ENCODE data around the gene RWDD2A. TPM values are rescaled to one million over a fixed set of nuclear protein-coding genes. Genes with fewer than 3 reads are reported as not detected.

The RWDD2A gene
- total RNA-seq, 2 donors from 2014 or later, result 4.3 to 5.4 TPM

GRCh38 chr6:83192456-83192855 lies 701 bp upstream of the RWDD2A start:
- no peaks in the 10 kb centered on the region for H3K9me3 ChIP-seq
- ATAC-seq, result no peak
- no peaks in the 10 kb centered on the region for H3K27me3 ChIP-seq
- peak overlapping the region; percentile 72 to 78 for H3K4me3 ChIP-seq
- 0 to 1% methylated on average over 4 of the region's 4 CpGs for WGBS, 2 donors
- H3K36me3 ChIP-seq (replicated peaks in 1 of 2; ENCODE audit: insufficient read depth in 1 of 2, low read depth in 2 of 2), result no peaks in the 10 kb centered on the region
- H3K27ac ChIP-seq, result peak overlapping the region; percentile 83 to 95 (median 90)
- no peak for TF ChIP-seq POLR2A (IDR thresholded peaks at IDR 0.05)
- no peak for TF ChIP-seq CTCF (IDR thresholded peaks at IDR 0.05)
- DNase-seq, result no peak
- peaks cover 33% of the 10 kb centered on the region for H3K4me1 ChIP-seq
- intact Hi-C loops (cut with DNase I), result no loop called here

GRCh38 chr6:83193747-83194566 lies 800 bp downstream of the RWDD2A start:
- Histone ChIP-seq H3K27me3 (no peaks in the 10 kb centered on the region), H3K9me3 (no peaks in the 10 kb centered on the region), H3K4me1 (peaks cover 21% of the 10 kb centered on the region), H3K27ac (peak overlapping the region; percentile 83 to 95 (median 90)), H3K36me3 (replicated peaks in 1 of 2; ENCODE audit: insufficient read depth in 1 of 2, low read depth in 2 of 2) (no peaks in the 10 kb centered on the region), H3K4me3 (peak overlapping the region; percentile 72 to 78)
- TF ChIP-seq CTCF (IDR thresholded peaks at IDR 0.05) (no peak), POLR2A (IDR thresholded peaks at IDR 0.05) (no peak)
- DNase-seq (peak; percentile 63 to 75 (median 68)), ATAC-seq (peak; percentile 67)
- WGBS, 2 donors, result 0% methylated on average over 23 to 44 of the region's 44 CpGs
- intact Hi-C loops (cut with DNase I), result no loop called here

- no peaks in the 10 kb centered on the region for H3K27me3 ChIP-seq
- no peaks in the 10 kb centered on the region for H3K9me3 ChIP-seq
- peak overlapping the region in 1 of 4 donors; percentile 37 for H3K27ac ChIP-seq
- DNase-seq (no peak), ATAC-seq (no peak)
- WGBS, 2 donors, result 81 to 85% methylated on average over 4 of the region's 4 CpGs
- no peaks in the 10 kb centered on the region for H3K36me3 ChIP-seq (replicated peaks in 1 of 2; ENCODE audit: insufficient read depth in 1 of 2, low read depth in 2 of 2)
- H3K4me3 ChIP-seq, result no peak overlapping the region
- peaks cover 11% of the 10 kb centered on the region for H3K4me1 ChIP-seq
- intact Hi-C loops (cut with DNase I), result no loop called here
- TF ChIP-seq POLR2A (IDR thresholded peaks at IDR 0.05), result no peak
- TF ChIP-seq CTCF (IDR thresholded peaks at IDR 0.05), result no peak
These were observed 5.5 kb downstream of the RWDD2A start for GRCh38 chr6:83198486-83199172.

GRCh38 chr6:83199173-83199862 lies 6.2 kb downstream of the RWDD2A start:
- no peak for DNase-seq
- TF ChIP-seq POLR2A (IDR thresholded peaks at IDR 0.05) (no peak), CTCF (IDR thresholded peaks at IDR 0.05) (no peak)
- peak; percentile 39 for ATAC-seq
- Histone ChIP-seq H3K27ac (peak overlapping the region in 2 of 4 donors; percentile 30 to 37), H3K36me3 (replicated peaks in 1 of 2; ENCODE audit: insufficient read depth in 1 of 2, low read depth in 2 of 2) (no peaks in the 10 kb centered on the region), H3K4me3 (no peak overlapping the region), H3K4me1 (peaks cover 10% of the 10 kb centered on the region), H3K9me3 (no peaks in the 10 kb centered on the region), H3K27me3 (no peaks in the 10 kb centered on the region)
- WGBS, 2 donors, result 75 to 81% methylated on average over 5 of the region's 5 CpGs
- intact Hi-C loops (cut with DNase I), result no loop called here

Data from body of pancreas (tissue), 4 donors.